Ovary (tissue), 9 donors: ENCODE results near the gene GAL. TPM values are rescaled to one million over a fixed set of nuclear protein-coding genes. Genes with fewer than 3 reads are reported as not detected.

ENCODE experiments used
- DNase-seq, 5 donors: peaks; one replicate each; pipeline ENCODE4 v3.0.0-alpha.2; 2019 to 2020
- H3K27ac ChIP-seq, 2 donors: fragments of 200-600 bp; one replicate each; pipeline versions ENCODE4 v1.5.1 to v1.8.0; 2019 to 2022
- H3K27me3 ChIP-seq: fragments of 200-600 bp; one replicate; pipeline ENCODE4 v1.8.0; 2022
- H3K36me3 ChIP-seq: fragments of 200-600 bp; sonication (generic); one replicate; pipeline ENCODE4 v1.5.1; 2019
- H3K4me1 ChIP-seq: one replicate; pipeline ENCODE4 v1.8.1; 2013; ENCODE audit warnings: mild to moderate bottlenecking, moderate library complexity; ENCODE audit not compliant: insufficient read depth
- H3K4me3 ChIP-seq: fragments of 200-600 bp; sonication (generic); one replicate; pipeline ENCODE4 v1.5.1; 2017
- H3K9me3 ChIP-seq, 2 donors: fragments of 200-600 bp in 1 of 2; sonication (generic) in 1 of 2; one replicate each; pipeline versions ENCODE4 v1.5.1 to v1.8.1; 2013 to 2019; ENCODE audit warnings: mild to moderate bottlenecking in 1 of 2, moderate library complexity in 1 of 2
- EP300 ChIP-seq: sonication (generic); formaldehyde crosslinking; IDR thresholded peaks from one replicate; pipeline ENCODE4 v1.6.1; 2017; ENCODE audit warnings: antibody characterized with exemption
- POLR2A ChIP-seq: fragments of 450-650 bp; IDR thresholded peaks from one replicate; pipeline ENCODE4 v1.6.1; 2017; ENCODE audit warnings: antibody characterized with exemption, mild to moderate bottlenecking, moderate library complexity
- WGBS, 3 donors: extraction: QIAGEN DNeasy Blood & Tissue Kit in 1 of 3; methylation state at CpG; one replicate each; pipeline versions ENCODE4 v1.1.5 to v1.1.7; 2013 to 2017; 5-methylcytosine and 5-hydroxymethylcytosine counted together
- intact Hi-C, 4 donors: fragments of 100-400 bp; cut with DNase I; formaldehyde crosslinking; loops; one replicate each; pipeline versions ENCODE4 v1.11.0 to v1.15.1; 2022 to 2023
- polyA plus RNA-seq, 2 donors: library from polyadenylated mRNA; stranded (reverse); fragments of 200-250 nt in 1 of 2; fragments of 350-450 nt in 1 of 2; fragmentation: Illumina TruSeq in 1 of 2; extraction: RNeasy Lipid Tissue Mini Kit (QIAGEN cat#74804) in 1 of 2; gene quantifications; one replicate each; pipeline ENCODE4 v1.2.3, GENCODE V29; 2013 to 2014
- total RNA-seq, 7 donors: library from RNA; depleted of rRNA in 2 of 7; stranded (reverse); fragments of >200 nt in 2 of 7; fragmentation: NEBNext Ultra II Directional in 3 of 7; extraction: Animal tissue kit (Norgen Biotek cat#: 25700) in 3 of 7; gene quantifications; one replicate each; pipeline versions ENCODE4 v1.1.0 to v1.2.4, GENCODE V29; 2016 to 2023
- TF ChIP-seq, protein P1 (sequence below), 3 donors: fragments of 450-650 bp in 2 of 3; fragments of 200-600 bp in 1 of 3; IDR thresholded peaks; one replicate each; pipeline versions ENCODE4 v1.5.1 to v1.8.0; 2016 to 2022; ENCODE audit warnings: antibody characterized with exemption in 3 of 3, mild to moderate bottlenecking in 1 of 3
- donor health status: DM: no; HTN: no; CAD: no; lungs with moderate emphysema.
- donor health status: DM: no; HTN: no; CAD: no.
- donor health status: Bipolar disorder and iron deficiency.
- donor health status: DM: yes; HTN: yes; CAD: no.
- donor health status: DM: no; HTN: no; CAD: no.
- donor health status: DM: yes; HTN: yes; CAD: no.

GAL gene
- total and polyA plus RNA-seq, 9 donors, result 0.19 to 1.4 (median 0.36) TPM; not detected in 6

DNA sequence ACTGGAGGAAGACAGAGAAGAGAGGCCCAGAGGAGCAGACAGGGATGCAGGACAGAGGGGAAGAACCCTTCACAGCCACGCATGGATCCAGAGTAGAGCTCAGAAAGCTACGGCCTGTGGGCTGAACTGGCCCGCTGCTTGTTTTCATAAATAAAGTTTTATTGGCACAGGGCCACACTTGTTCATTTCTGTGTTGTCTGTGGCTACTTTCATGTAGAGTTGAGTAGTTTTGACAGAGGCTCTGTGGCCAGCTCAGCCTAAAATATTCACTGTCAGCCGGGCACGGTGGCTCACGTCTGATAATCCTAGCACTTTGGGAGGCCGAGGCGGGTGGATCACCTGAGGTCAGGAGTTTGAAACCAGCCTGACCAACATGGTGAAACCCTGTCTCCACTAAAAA lies 26.2 kb upstream of the GAL start:
- TF ChIP-seq, protein P1, sequence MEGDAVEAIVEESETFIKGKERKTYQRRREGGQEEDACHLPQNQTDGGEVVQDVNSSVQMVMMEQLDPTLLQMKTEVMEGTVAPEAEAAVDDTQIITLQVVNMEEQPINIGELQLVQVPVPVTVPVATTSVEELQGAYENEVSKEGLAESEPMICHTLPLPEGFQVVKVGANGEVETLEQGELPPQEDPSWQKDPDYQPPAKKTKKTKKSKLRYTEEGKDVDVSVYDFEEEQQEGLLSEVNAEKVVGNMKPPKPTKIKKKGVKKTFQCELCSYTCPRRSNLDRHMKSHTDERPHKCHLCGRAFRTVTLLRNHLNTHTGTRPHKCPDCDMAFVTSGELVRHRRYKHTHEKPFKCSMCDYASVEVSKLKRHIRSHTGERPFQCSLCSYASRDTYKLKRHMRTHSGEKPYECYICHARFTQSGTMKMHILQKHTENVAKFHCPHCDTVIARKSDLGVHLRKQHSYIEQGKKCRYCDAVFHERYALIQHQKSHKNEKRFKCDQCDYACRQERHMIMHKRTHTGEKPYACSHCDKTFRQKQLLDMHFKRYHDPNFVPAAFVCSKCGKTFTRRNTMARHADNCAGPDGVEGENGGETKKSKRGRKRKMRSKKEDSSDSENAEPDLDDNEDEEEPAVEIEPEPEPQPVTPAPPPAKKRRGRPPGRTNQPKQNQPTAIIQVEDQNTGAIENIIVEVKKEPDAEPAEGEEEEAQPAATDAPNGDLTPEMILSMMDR (IDR thresholded peaks at IDR 0.05), result no peak
- TF ChIP-seq EP300 (no peak), POLR2A (no peak)
- Histone ChIP-seq H3K9me3 (no peaks in the 10 kb centered on the region), H3K27me3 (no peaks in the 10 kb centered on the region), H3K36me3 (no peaks in the 10 kb centered on the region), H3K27ac (no peak overlapping the region), H3K4me3 (no peak overlapping the region), H3K4me1 (peaks cover 6% of the 10 kb centered on the region)
- DNase-seq, result no peak
- intact Hi-C loops, result no loop called here
- WGBS, 3 donors, result 90% methylated on average over 8 of the region's 8 CpGs

DNA sequence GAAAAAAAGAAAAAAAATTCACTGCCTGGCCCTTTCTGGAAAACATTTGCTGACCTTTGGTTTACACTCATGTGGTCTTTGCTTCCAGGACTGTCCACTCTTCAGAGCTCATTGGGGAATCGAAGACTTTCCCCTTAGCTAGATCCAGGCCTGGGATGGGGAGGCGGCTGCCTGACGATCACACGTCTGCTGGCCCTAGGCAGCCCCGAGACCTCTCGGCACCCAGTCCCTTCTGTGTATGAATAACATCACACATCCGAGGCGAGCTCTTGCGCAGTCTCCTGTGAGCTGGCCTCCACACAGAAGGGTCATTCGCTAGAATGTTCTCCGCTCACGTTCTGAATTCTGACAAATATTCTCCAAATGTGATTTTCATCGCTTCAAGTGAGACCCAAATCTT lies 25.7 kb upstream of the GAL start:
- TF ChIP-seq, protein P1 (IDR thresholded peaks at IDR 0.05), result no peak
- TF ChIP-seq POLR2A, result no peak
- Histone ChIP-seq H3K27ac (peak overlapping the region in 1 of 2 donors; percentile 45), H3K4me1 (peaks cover 6% of the 10 kb centered on the region), H3K27me3 (no peaks in the 10 kb centered on the region), H3K9me3 (no peaks in the 10 kb centered on the region), H3K4me3 (no peak overlapping the region), H3K36me3 (no peaks in the 10 kb centered on the region)
- DNase-seq, result peak in 2 of 5 donors; percentile 44 to 53
- WGBS, 3 donors, result 55 to 61% (median 60%) methylated on average over 13 of the region's 13 CpGs
- intact Hi-C loops, result no loop called here

- H3K27ac ChIP-seq, result peak overlapping the region in 1 of 2 donors; percentile 45
- H3K9me3 ChIP-seq, result no peaks in the 10 kb centered on the region
- no peaks in the 10 kb centered on the region for H3K27me3 ChIP-seq
- intact Hi-C loops, result no loop called here
- WGBS, 3 donors, result 25 to 26% (median 26%) methylated on average over 22 of the region's 22 CpGs
- H3K4me1 ChIP-seq, result peaks cover 6% of the 10 kb centered on the region
- TF ChIP-seq EP300 (no peak), POLR2A (no peak)
- TF ChIP-seq, protein P1 (IDR thresholded peaks at IDR 0.05), result no peak
- H3K4me3 ChIP-seq, result no peak overlapping the region
- DNase-seq, result peak; percentile 79 to 90 (median 89)
- H3K36me3 ChIP-seq, result no peaks in the 10 kb centered on the region
These were observed 25.0 kb upstream of the GAL start for GRCh38 chr11:68659158-68659921.

GRCh38 chr11:68660066-68660810 lies 24.1 kb upstream of the GAL start:
- no peak for DNase-seq
- Histone ChIP-seq H3K4me1 (peaks cover 6% of the 10 kb centered on the region), H3K27ac (no peak overlapping the region), H3K4me3 (no peak overlapping the region), H3K9me3 (no peaks in the 10 kb centered on the region), H3K27me3 (no peaks in the 10 kb centered on the region), H3K36me3 (no peaks in the 10 kb centered on the region)
- intact Hi-C loops, result no loop called here
- TF ChIP-seq EP300 (no peak), POLR2A (no peak)
- TF ChIP-seq, protein P1 (IDR thresholded peaks at IDR 0.05), result no peak
- 93 to 95% (median 93%) methylated on average over 18 of the region's 18 CpGs for WGBS, 3 donors
